ENCODE results near the gene THRB.

The THRB gene

DNA sequence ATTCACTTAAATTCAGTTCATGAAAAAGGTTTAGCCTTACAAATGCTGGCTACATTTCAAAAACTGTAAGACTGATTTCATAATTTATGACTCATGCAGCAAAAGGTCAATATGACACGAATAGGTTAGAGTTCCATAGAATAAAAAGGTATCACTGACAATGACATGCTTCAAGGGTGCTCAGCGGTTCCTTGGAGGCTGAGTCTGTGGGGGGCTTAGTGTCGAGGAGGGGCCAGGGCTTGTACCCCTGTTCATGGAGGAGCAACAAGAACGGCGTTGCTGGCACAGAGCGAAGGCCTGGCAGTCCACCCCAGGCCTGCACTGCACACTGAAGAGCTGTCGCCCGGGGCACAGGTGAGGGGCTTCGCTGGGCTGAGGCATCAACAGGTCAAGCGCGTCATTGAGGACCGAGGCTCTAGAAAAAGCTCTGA, 375.3 kb downstream of the THRB start:
- H3K79me1 ChIP-seq (ENCODE audit: low read length): no peaks in the 10 kb centered on the region
- no peak overlapping the region for H3K56ac ChIP-seq (ENCODE audit: low read length)
- no peak overlapping the region for H3K18ac ChIP-seq (ENCODE audit: low read length)
- WGBS (ENCODE audit: extremely low coverage, insufficient coverage, low lambda C conversion rate): no CpG with 5 or more reads among the region's 12 CpGs
- no peak overlapping the region for H3K4me2 ChIP-seq (ENCODE audit: low read length)
- no peak overlapping the region for H3K4ac ChIP-seq (ENCODE audit: low read depth, low read length)
- H2BK5ac ChIP-seq (ENCODE audit: low read length): no peak overlapping the region
- H3K9ac ChIP-seq (ENCODE audit: low read length): no peak overlapping the region
- H3K23ac ChIP-seq (ENCODE audit: low read length): no peak overlapping the region
- H2BK15ac ChIP-seq (replicated peaks; ENCODE audit: low read depth): no peak overlapping the region
- no peak overlapping the region for H2AK5ac ChIP-seq (ENCODE audit: low read length)
- no peak for DNase-seq
- H2BK120ac ChIP-seq (ENCODE audit: low read depth, low read length): no peak overlapping the region
- H3K4me3 ChIP-seq (ENCODE audit: low read length): no peak overlapping the region
- H4K5ac ChIP-seq (ENCODE audit: low read length): no peak overlapping the region
- no peaks in the 10 kb centered on the region for H3K79me2 ChIP-seq (ENCODE audit: control insufficient read depth, insufficient read depth, low read length)
- no peak overlapping the region for H3K27ac ChIP-seq (ENCODE audit: low read depth, low read length)
- no peaks in the 10 kb centered on the region for H3K27me3 ChIP-seq (ENCODE audit: insufficient read depth, low read length, poor library complexity)
- no peak overlapping the region for H4K8ac ChIP-seq (ENCODE audit: low read depth, low read length)
- no peaks in the 10 kb centered on the region for H3K36me3 ChIP-seq (ENCODE audit: control insufficient read depth, insufficient read depth, low read length)
- H3K4me1 ChIP-seq (ENCODE audit: control insufficient read depth, low read depth, low read length): no peaks in the 10 kb centered on the region

DNA sequence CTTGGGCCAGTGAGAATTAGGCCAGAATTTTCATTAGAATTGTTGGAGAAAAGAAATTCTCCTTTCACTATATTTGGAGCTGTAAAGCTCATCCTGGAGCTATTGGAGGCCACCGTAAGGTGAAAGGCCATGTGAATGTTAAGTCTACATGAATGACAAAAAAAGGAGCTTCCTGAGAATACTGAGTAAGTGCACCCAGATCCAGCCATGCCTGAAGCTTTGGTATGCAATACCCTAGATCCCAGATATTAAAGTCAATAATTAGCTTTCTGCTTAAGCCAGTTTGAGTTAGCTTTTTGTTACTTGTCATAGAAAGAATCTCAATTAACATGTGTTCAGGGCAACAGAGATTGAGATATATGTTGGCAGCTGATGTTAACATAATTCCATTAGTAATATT, 377.1 kb downstream of the THRB start:
- no peaks in the 10 kb centered on the region for H3K36me3 ChIP-seq (ENCODE audit: control insufficient read depth, insufficient read depth, low read length)
- H2BK15ac ChIP-seq (replicated peaks; ENCODE audit: low read depth): no peak overlapping the region
- no peaks in the 10 kb centered on the region for H3K4me1 ChIP-seq (ENCODE audit: control insufficient read depth, low read depth, low read length)
- H3K4me3 ChIP-seq (ENCODE audit: low read length): no peak overlapping the region
- H3K18ac ChIP-seq (ENCODE audit: low read length): no peak overlapping the region
- no peaks in the 10 kb centered on the region for H3K27me3 ChIP-seq (ENCODE audit: insufficient read depth, low read length, poor library complexity)
- H3K79me2 ChIP-seq (ENCODE audit: control insufficient read depth, insufficient read depth, low read length): no peaks in the 10 kb centered on the region
- no peak overlapping the region for H3K23ac ChIP-seq (ENCODE audit: low read length)
- H3K79me1 ChIP-seq (ENCODE audit: low read length): no peaks in the 10 kb centered on the region
- no peak overlapping the region for H3K9ac ChIP-seq (ENCODE audit: low read length)
- DNase-seq: no peak
- H2BK120ac ChIP-seq (ENCODE audit: low read depth, low read length): no peak overlapping the region
- no peak overlapping the region for H4K8ac ChIP-seq (ENCODE audit: low read depth, low read length)
- H3K27ac ChIP-seq (ENCODE audit: low read depth, low read length): no peak overlapping the region
- H2AK5ac ChIP-seq (ENCODE audit: low read length): no peak overlapping the region
- no peak overlapping the region for H3K4ac ChIP-seq (ENCODE audit: low read depth, low read length)
- H3K56ac ChIP-seq (ENCODE audit: low read length): no peak overlapping the region
- H2BK5ac ChIP-seq (ENCODE audit: low read length): no peak overlapping the region
- no CpG with 5 or more reads among the region's 1 CpG for WGBS (ENCODE audit: extremely low coverage, insufficient coverage, low lambda C conversion rate)
- H4K5ac ChIP-seq (ENCODE audit: low read length): no peak overlapping the region
- H3K4me2 ChIP-seq (ENCODE audit: low read length): no peak overlapping the region

DNA sequence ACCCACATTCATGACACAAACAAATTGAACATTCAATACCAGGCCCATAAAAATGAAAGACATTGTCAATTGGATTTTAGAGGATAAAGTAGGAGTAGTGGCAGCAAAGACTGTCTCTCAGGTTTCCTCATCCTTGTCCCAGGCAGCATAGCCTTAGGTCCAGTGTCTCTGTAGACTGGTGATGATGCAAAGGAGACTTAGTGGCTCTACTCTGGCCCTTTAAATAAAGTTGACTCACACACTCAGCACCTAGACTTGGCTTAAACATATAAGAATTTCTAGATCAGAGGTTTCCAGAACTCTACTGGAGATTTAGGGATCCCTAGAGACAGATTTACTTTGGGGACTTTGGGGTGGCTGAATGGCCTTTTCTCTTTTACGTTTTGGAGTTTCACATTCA, 382.9 kb downstream of the THRB start:
- no peaks in the 10 kb centered on the region for H3K79me1 ChIP-seq (ENCODE audit: low read length)
- H2BK5ac ChIP-seq (ENCODE audit: low read length): no peak overlapping the region
- no peaks in the 10 kb centered on the region for H3K79me2 ChIP-seq (ENCODE audit: control insufficient read depth, insufficient read depth, low read length)
- DNase-seq: no peak
- H3K4me3 ChIP-seq (ENCODE audit: low read length): no peak overlapping the region
- no peaks in the 10 kb centered on the region for H3K4me1 ChIP-seq (ENCODE audit: control insufficient read depth, low read depth, low read length)
- H2BK15ac ChIP-seq (replicated peaks; ENCODE audit: low read depth): no peak overlapping the region
- H4K5ac ChIP-seq (ENCODE audit: low read length): no peak overlapping the region
- no peak overlapping the region for H2AK5ac ChIP-seq (ENCODE audit: low read length)
- H3K36me3 ChIP-seq (ENCODE audit: control insufficient read depth, insufficient read depth, low read length): no peaks in the 10 kb centered on the region
- H2BK120ac ChIP-seq (ENCODE audit: low read depth, low read length): no peak overlapping the region
- no peak overlapping the region for H3K18ac ChIP-seq (ENCODE audit: low read length)
- H3K4me2 ChIP-seq (ENCODE audit: low read length): no peak overlapping the region
- no peaks in the 10 kb centered on the region for H3K27me3 ChIP-seq (ENCODE audit: insufficient read depth, low read length, poor library complexity)
- no peak overlapping the region for H3K27ac ChIP-seq (ENCODE audit: low read depth, low read length)
- no peak overlapping the region for H3K56ac ChIP-seq (ENCODE audit: low read length)
- H3K9ac ChIP-seq (ENCODE audit: low read length): no peak overlapping the region
- WGBS (ENCODE audit: extremely low coverage, insufficient coverage, low lambda C conversion rate): no CpG with 5 or more reads among the region's 1 CpG
- no peak overlapping the region for H3K4ac ChIP-seq (ENCODE audit: low read depth, low read length)
- H4K8ac ChIP-seq (ENCODE audit: low read depth, low read length): no peak overlapping the region
- no peak overlapping the region for H3K23ac ChIP-seq (ENCODE audit: low read length)

DNA sequence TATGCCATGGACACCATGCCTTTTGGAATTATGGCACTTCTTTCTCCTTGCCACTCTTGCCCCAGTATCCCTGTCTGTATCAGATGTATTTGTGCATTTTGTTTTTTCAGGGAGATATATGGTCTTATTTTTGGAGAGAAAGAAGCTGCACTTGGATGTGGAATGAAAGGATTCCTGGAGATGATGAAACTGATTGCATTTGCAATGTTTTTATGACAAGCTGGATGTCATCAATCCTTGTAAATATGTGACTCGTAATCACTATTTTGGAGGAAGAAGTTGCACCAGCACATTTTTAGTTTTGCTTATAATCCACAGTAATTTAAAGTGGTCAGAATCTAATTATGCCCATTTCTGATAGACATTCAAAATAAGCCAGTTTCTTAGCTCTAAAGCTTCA, 384.6 kb downstream of the THRB start:
- Histone ChIP-seq H4K8ac (ENCODE audit: low read depth, low read length) (no peak overlapping the region), H3K4me3 (ENCODE audit: low read length) (no peak overlapping the region), H3K4me1 (ENCODE audit: control insufficient read depth, low read depth, low read length) (no peaks in the 10 kb centered on the region), H2BK5ac (ENCODE audit: low read length) (no peak overlapping the region), H3K23ac (ENCODE audit: low read length) (no peak overlapping the region), H3K27ac (ENCODE audit: low read depth, low read length) (no peak overlapping the region), H3K4ac (ENCODE audit: low read depth, low read length) (no peak overlapping the region), H3K56ac (ENCODE audit: low read length) (no peak overlapping the region), H3K36me3 (ENCODE audit: control insufficient read depth, insufficient read depth, low read length) (no peaks in the 10 kb centered on the region), H2AK5ac (ENCODE audit: low read length) (no peak overlapping the region), H3K79me1 (ENCODE audit: low read length) (no peaks in the 10 kb centered on the region), H3K9ac (ENCODE audit: low read length) (no peak overlapping the region), H3K27me3 (ENCODE audit: insufficient read depth, low read length, poor library complexity) (no peaks in the 10 kb centered on the region), H2BK15ac (replicated peaks; ENCODE audit: low read depth) (no peak overlapping the region), H4K5ac (ENCODE audit: low read length) (no peak overlapping the region), H3K79me2 (ENCODE audit: control insufficient read depth, insufficient read depth, low read length) (no peaks in the 10 kb centered on the region), H3K18ac (ENCODE audit: low read length) (no peak overlapping the region), H2BK120ac (ENCODE audit: low read depth, low read length) (no peak overlapping the region), H3K4me2 (ENCODE audit: low read length) (no peak overlapping the region)
- DNase-seq: no peak
- whole genome bisulfite sequencing (ENCODE audit: extremely low coverage, insufficient coverage, low lambda C conversion rate): no CpG with 5 or more reads among the region's 1 CpG

DNA sequence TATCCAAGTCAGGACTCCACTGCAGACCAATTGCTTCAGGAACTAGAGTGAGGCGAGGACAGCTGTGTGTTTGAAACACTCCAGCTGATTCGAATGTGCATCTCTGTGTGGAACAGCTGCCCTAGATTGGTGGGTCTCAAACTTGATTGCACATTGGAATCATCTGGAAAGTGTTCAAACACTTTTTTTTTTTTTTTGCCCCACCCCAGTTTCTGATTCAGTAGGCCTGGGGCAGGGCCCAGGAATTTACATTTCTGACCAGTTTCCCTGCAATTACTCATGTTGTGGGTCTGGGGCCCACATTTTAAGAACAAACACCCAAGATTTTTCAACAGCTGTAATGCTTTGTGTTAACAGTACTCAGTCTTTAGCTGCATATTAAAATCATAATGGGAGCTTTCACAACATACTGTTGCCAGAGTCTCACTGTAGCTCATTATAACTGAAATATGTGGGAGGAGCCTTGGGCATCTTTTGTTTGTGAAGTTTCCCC, 392.9 kb downstream of the THRB start:
- Histone ChIP-seq H3K79me1 (ENCODE audit: low read length) (no peaks in the 10 kb centered on the region), H3K36me3 (ENCODE audit: control insufficient read depth, insufficient read depth, low read length) (no peaks in the 10 kb centered on the region), H3K27me3 (ENCODE audit: insufficient read depth, low read length, poor library complexity) (no peaks in the 10 kb centered on the region), H2BK15ac (replicated peaks; ENCODE audit: low read depth) (no peak overlapping the region), H2AK5ac (ENCODE audit: low read length) (no peak overlapping the region), H3K9ac (ENCODE audit: low read length) (no peak overlapping the region), H2BK5ac (ENCODE audit: low read length) (no peak overlapping the region), H3K56ac (ENCODE audit: low read length) (no peak overlapping the region), H4K8ac (ENCODE audit: low read depth, low read length) (no peak overlapping the region), H3K79me2 (ENCODE audit: control insufficient read depth, insufficient read depth, low read length) (no peaks in the 10 kb centered on the region), H3K18ac (ENCODE audit: low read length) (no peak overlapping the region), H3K23ac (ENCODE audit: low read length) (no peak overlapping the region), H3K4me1 (ENCODE audit: control insufficient read depth, low read depth, low read length) (no peaks in the 10 kb centered on the region), H2BK120ac (ENCODE audit: low read depth, low read length) (no peak overlapping the region), H4K5ac (ENCODE audit: low read length) (no peak overlapping the region), H3K4me3 (ENCODE audit: low read length) (no peak overlapping the region), H3K4me2 (ENCODE audit: low read length) (no peak overlapping the region), H3K27ac (ENCODE audit: low read depth, low read length) (no peak overlapping the region), H3K4ac (ENCODE audit: low read depth, low read length) (no peak overlapping the region)
- WGBS (ENCODE audit: extremely low coverage, insufficient coverage, low lambda C conversion rate): no CpG with 5 or more reads among the region's 2 CpGs
- no peak for DNase-seq

DNA sequence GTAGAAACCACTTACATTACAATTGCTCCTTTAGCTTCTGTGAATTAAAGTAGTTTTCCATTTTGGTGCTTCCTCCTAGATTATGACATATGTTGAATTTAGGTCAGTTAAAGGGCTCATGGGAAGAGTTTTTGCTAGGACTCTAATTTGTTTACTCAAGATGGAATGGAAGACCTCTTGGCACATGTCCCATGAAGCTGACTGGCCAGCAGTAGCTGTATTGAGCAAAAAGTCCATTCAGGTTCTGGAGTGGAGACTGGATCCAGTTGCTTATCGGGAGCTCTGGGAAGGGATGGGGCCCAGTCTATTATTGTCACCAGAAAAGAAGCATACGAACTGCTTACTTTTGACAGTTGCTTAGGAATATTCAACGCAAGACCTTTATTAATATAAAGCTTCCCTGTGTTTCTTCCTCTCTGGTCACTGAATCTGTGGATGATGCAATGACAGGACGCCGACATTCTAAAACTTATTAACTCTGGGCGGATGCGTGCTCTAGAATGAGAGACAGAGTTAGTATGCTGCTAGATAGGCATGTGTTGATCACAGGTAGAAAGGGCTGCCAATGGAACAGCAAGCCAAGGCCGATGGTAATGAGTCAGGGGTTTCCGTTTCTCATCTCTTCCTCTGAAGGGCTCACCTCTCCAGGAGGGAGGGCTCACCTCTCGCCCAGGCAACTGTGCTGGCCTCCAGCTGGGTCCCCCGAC, 393.8 kb downstream of the THRB start:
- Histone ChIP-seq H3K4me1 (ENCODE audit: control insufficient read depth, low read depth, low read length) (no peaks in the 10 kb centered on the region), H2AK5ac (ENCODE audit: low read length) (no peak overlapping the region), H2BK5ac (ENCODE audit: low read length) (no peak overlapping the region), H3K23ac (ENCODE audit: low read length) (no peak overlapping the region), H3K79me2 (ENCODE audit: control insufficient read depth, insufficient read depth, low read length) (no peaks in the 10 kb centered on the region), H4K5ac (ENCODE audit: low read length) (no peak overlapping the region), H3K79me1 (ENCODE audit: low read length) (no peaks in the 10 kb centered on the region), H4K8ac (ENCODE audit: low read depth, low read length) (no peak overlapping the region), H2BK120ac (ENCODE audit: low read depth, low read length) (no peak overlapping the region), H3K36me3 (ENCODE audit: control insufficient read depth, insufficient read depth, low read length) (no peaks in the 10 kb centered on the region), H3K4me2 (ENCODE audit: low read length) (no peak overlapping the region), H2BK15ac (replicated peaks; ENCODE audit: low read depth) (no peak overlapping the region), H3K27me3 (ENCODE audit: insufficient read depth, low read length, poor library complexity) (no peaks in the 10 kb centered on the region), H3K4ac (ENCODE audit: low read depth, low read length) (no peak overlapping the region), H3K56ac (ENCODE audit: low read length) (no peak overlapping the region), H3K9ac (ENCODE audit: low read length) (no peak overlapping the region), H3K27ac (ENCODE audit: low read depth, low read length) (no peak overlapping the region), H3K4me3 (ENCODE audit: low read length) (no peak overlapping the region), H3K18ac (ENCODE audit: low read length) (no peak overlapping the region)
- DNase-seq: no peak
- WGBS (ENCODE audit: extremely low coverage, insufficient coverage, low lambda C conversion rate): no CpG with 5 or more reads among the region's 11 CpGs
